GM18502 (cell line): ENCODE data around the gene TMEM11.

Experiments used
- ATAC-seq: cut with Tn5 transposase; IDR thresholded peaks from one replicate; pipeline ENCODE4 v1.9.1; 2021; ENCODE audit warnings: mild to moderate bottlenecking; ENCODE audit not compliant: unreplicated experiment, poor library complexity

The TMEM11 gene

GRCh38 chr17:21186399-21187187, 27.4 kb downstream of the TMEM11 start:
- no peak for ATAC-seq

- no peak for ATAC-seq
Measured at GRCh38 chr17:21185061-21185460, 28.9 kb downstream of the TMEM11 start.

DNA sequence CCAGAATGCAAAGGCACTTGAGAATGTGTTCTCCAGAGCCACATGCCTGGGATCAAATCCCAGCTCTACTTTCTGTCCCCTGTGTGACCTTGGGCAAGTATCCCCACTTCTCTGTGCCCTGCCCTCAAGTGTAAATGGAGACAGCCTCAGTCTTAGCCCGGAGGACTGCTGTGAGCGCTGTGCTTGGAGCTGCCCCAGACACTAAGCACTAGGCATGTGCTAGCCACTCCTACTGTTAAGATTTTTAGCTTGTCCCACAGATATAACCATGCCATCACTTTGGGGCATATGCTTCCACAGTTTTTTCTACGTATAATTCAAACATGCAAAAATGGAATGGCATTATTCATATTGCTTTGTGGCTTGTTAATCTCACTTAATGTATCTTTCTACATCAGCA, 29.4 kb downstream of the TMEM11 start:
- no peak for ATAC-seq

- ATAC-seq = no peak
Measured at GRCh38 chr17:21183468-21183867, 30.5 kb downstream of the TMEM11 start.

DNA sequence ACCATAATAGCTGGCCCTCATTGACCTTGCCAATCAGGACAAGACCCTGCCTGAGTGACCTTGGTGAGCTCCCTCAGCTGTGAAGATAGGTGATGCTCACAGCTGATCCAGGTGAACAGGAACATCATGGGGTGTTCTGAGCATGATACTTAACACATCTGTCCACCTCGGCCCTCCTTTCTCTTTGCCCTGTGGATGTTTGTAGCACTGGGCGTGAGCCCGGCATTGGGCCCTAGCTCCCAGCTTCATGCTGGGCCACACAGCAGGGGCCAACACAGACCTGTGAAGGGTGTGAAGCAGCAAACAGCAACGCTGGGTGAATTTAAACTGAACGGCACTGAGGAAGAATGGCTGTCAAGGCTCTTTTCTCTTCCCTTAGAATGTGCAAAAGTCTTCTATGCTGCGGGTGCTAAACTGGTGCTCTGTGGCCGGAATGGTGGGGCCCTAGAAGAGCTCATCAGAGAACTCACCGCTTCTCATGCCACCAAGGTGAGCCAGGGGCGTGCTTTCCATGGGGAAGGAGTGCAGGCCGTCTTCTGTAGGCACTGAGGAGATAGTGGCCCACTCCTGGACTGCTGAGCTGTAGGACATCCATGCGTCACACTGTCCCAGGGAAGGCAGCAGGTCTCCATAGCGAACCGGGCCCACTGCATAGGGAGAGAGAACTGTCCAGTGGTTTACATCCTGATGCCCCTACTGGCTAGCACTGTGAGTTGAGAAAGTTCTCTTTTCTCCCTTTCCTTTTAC, 35.9 kb downstream of the TMEM11 start:
- no peak for ATAC-seq

- ATAC-seq = no peak
Measured at GRCh38 chr17:21177401-21177800, 36.6 kb downstream of the TMEM11 start.

GRCh38 chr17:21176773-21177395, 37.1 kb downstream of the TMEM11 start:
- ATAC-seq = no peak

GRCh38 chr17:21174713-21175112, 39.2 kb downstream of the TMEM11 start:
- ATAC-seq = no peak

- no peak for ATAC-seq
Measured at GRCh38 chr17:21174186-21174585, 39.8 kb downstream of the TMEM11 start.

- ATAC-seq = no peak
Measured at GRCh38 chr17:21173543-21173942, 40.4 kb downstream of the TMEM11 start.

- no peak for ATAC-seq
Measured at GRCh38 chr17:21172846-21173245, 41.1 kb downstream of the TMEM11 start.

- ATAC-seq = no peak
Measured at GRCh38 chr17:21171970-21172510, 41.9 kb downstream of the TMEM11 start.

DNA sequence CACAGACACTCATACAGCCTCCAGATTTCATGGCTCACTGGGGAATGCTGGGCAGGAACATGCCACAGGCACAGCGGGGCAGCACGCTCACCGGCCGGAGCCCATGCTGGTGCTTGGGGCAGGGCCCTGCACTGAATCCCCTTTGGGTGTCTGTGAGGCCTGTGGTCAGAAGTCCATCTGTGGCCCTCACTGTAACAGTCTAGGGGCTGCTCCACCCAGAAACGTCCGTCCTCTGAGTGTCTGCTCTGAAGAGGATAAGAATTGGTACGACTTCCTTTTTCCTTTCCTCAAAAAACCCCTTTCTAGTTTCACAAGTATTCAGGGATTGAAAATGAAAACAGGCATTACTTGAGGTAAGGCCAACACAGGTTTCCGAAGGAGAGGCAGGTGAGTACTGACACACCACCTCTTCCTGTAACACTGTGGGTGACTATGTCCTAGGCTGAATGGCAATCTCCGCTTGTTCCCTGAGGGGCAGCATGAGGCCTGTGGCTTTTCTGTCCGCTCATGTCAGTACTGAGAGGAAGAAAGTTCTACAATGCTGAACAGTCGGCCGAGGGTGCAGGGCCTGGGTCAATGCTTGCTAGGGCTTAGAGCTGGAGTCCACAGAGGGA, 42.5 kb downstream of the TMEM11 start:
- ATAC-seq = peak; percentile 89

DNA sequence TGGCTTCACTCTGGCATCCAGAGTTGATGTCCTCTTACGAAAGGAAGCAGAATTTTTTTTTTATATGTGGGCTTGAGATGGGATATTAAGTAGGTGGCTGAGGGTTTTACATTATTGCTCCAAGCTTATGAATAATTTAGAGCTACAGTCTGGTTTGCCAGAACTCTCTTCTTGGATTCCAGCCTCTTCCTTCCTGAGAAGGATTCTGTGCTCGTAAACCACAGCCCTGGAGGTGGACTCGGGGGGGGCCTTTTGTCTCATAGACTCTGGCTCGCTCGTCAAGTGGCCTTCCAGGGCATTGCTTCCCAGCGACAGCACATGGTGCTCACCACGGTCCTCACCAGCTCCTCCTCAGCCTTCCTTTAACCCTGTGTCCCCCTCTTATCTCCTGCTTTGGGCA, 43.2 kb downstream of the TMEM11 start:
- no peak for ATAC-seq

- no peak for ATAC-seq
Measured at GRCh38 chr17:21169496-21169895, 44.5 kb downstream of the TMEM11 start.

DNA sequence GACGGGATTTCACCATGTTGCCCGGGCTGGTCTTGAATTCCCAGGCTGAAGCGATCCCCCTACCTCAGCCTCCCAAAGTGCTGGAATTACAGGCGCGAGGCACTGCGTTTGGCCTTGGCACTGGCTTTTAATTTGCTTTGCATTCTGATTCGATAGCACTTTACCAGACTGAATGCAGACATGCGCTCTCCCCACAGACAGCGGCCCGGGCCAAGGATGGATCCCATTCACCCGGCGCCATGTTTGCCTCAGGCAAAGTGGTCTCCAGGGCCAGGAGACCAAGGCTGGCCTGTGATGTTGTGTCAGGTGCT, 45.5 kb downstream of the TMEM11 start:
- no peak for ATAC-seq

- ATAC-seq = no peak
Measured at GRCh38 chr17:21167303-21167702, 46.7 kb downstream of the TMEM11 start.

- ATAC-seq = no peak
Measured at GRCh38 chr17:21166595-21167210, 47.3 kb downstream of the TMEM11 start.

DNA sequence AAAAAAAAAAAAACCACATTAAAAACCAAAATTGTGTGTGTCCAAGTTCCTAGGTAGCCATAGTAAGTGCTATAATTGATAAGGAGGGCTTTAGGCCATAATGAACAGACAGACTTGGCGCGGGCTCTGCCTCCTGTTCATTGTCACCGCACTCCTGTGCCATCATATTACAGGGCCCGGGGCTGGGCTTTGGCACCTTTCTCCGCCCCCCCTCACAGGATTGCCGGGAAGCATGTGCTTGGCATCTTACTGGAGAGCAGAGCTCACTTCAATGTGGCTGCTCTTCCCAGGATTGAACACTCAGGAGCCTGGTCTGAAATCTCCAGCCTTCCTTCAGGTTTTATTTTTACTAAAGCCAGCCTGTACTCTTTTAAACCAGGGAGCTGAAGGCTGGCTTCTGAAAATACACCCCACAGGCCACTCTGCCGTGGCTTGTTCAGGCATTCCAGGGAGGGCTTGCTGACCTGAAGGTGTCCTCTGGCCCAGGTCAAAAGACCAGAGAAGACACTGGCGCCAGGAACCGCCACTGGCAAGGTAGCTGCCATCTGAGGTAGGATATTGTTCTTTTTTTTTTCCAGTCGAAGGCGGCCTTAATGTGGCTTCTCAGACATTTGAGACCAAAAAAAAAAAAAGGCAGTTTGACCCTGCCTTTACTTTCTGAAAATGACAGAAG, 47.9 kb downstream of the TMEM11 start:
- no peak for ATAC-seq

- no peak for ATAC-seq
Measured at GRCh38 chr17:21164620-21165019, 49.3 kb downstream of the TMEM11 start.
